Right ventricle myocardium superior (tissue), 1 donor: Measurements from ENCODE around the gene KRTAP5-4. TPM values are rescaled to one million over a fixed set of nuclear protein-coding genes. Genes with fewer than 3 reads are reported as not detected.
"Not testable (repeated sequence)": the region's sequence is repeated elsewhere in the genome, so short reads cannot be mapped to it uniquely, and the experiment has no call there.

ENCODE experiments used
- ATAC-seq: fragments of 200-7000 bp; cut with Tn5 transposase; one replicate; pipeline ENCODE4 v1.9.1; 2020; ENCODE audit warnings: mild to moderate bottlenecking; ENCODE audit not compliant: poor library complexity
- DNase-seq: peaks from one replicate; pipeline ENCODE4 v3.0.0-alpha.2; 2020
- intact Hi-C: fragments of 100-400 bp; cut with DNase I; formaldehyde crosslinking; loops from one replicate; pipeline ENCODE4 v1.11.2; 2022
- total RNA-seq: library from RNA; stranded (reverse); fragmentation: NEBNext Ultra II Directional; extraction: Animal tissue kit (Norgen Biotek cat#: 25700); gene quantifications from one replicate; pipeline ENCODE4 v1.2.1, GENCODE V29; 2021
- donor health status: DM: no; HTN: yes; CAD: no; lungs with severe emphysema.

KRTAP5-4 gene
- total RNA-seq, 1 donor from 2014 or later, result not detected

GRCh38 chr11:1589996-1590395 is 31.9 kb downstream of the KRTAP5-4 start:
- no peak for DNase-seq
- intact Hi-C loops, result no loop called here
- no peak for ATAC-seq

- ATAC-seq, result peak; percentile 65
- intact Hi-C loops, result not testable (repeated sequence)
These were observed 32.6 kb downstream of the KRTAP5-4 start for GRCh38 chr11:1589191-1589963.

GRCh38 chr11:1586699-1587098 is 35.2 kb downstream of the KRTAP5-4 start:
- DNase-seq, result no peak
- no peak for ATAC-seq
- intact Hi-C loops, result no loop called here

More at GRCh38 chr11:1589191-1589963, 32.6 kb downstream of the KRTAP5-4 start:
- not testable (repeated sequence) for DNase-seq

GRCh38 chr11:1584661-1585370 is 37.1 kb downstream of the KRTAP5-4 start, which contains the start of gene KRTAP5-1:
KRTAP5-1 (minus strand) TSS chr11:1585283; CDS start chr11:1585249, 34 bp downstream.
- intact Hi-C loops, DNase-seq, ATAC-seq: not testable (repeated sequence)

GRCh38 chr11:1582909-1583308 is 39.0 kb downstream of the KRTAP5-4 start:
- intact Hi-C loops, DNase-seq, ATAC-seq: not testable (repeated sequence)

GRCh38 chr11:1581976-1582375 is 40.0 kb downstream of the KRTAP5-4 start:
- intact Hi-C loops, result no loop called here
- DNase-seq (no peak), ATAC-seq (no peak)

- DNase-seq (no peak), ATAC-seq (no peak)
- intact Hi-C loops, result loop anchor here (10.0 kb wide), 2 partner anchors 272 to 372 kb away; partner anchors contain the start of gene TOLLIP
These were observed 45.1 kb downstream of the KRTAP5-4 start for GRCh38 chr11:1576825-1577224.

GRCh38 chr11:1575756-1576155 is 46.2 kb downstream of the KRTAP5-4 start:
- intact Hi-C loops, result loop anchor here (2.0 to 10.0 kb wide), 3 partner anchors 29 to 371 kb away; partner anchors contain the start of gene TOLLIP
- ATAC-seq, DNase-seq: not testable (repeated sequence)

GRCh38 chr11:1574933-1575242 is 47.0 kb downstream of the KRTAP5-4 start:
- intact Hi-C loops, result loop anchor here (2.0 to 10.0 kb wide), 3 partner anchors 28 to 370 kb away; partner anchors contain the start of gene TOLLIP
- ATAC-seq (no peak), DNase-seq (no peak)

GRCh38 chr11:1574238-1574932 is 47.6 kb downstream of the KRTAP5-4 start:
- ATAC-seq, result peak; percentile 74
- peak; percentile 74 for DNase-seq
- intact Hi-C loops, result loop anchor here (2.0 to 10.0 kb wide), 3 partner anchors 28 to 370 kb away; partner anchors contain the start of gene TOLLIP

- DNase-seq (no peak), ATAC-seq (peak; percentile 14)
- intact Hi-C loops, result loop anchor here (2.0 to 10.0 kb wide), 3 partner anchors 27 to 369 kb away; partner anchors contain the start of gene TOLLIP
These were observed 48.1 kb downstream of the KRTAP5-4 start for GRCh38 chr11:1573903-1574237.

- intact Hi-C loops, result loop anchor here (10.0 kb wide), 2 partner anchors 268 to 368 kb away; partner anchors contain the start of gene TOLLIP
- no peak for DNase-seq
- no peak for ATAC-seq
These were observed 48.6 kb downstream of the KRTAP5-4 start for GRCh38 chr11:1573077-1573902.

GRCh38 chr11:1572197-1573076 is 49.5 kb downstream of the KRTAP5-4 start, which contains the start of gene DUSP8:
DUSP8 (minus strand) TSS chr11:1572271; CDS start chr11:1565826, 6,445 bp downstream.
- ATAC-seq (peak; percentile 81), DNase-seq (peak; percentile 95)
- intact Hi-C loops, result loop anchor here (10.0 kb wide), 2 partner anchors 268 to 368 kb away; partner anchors contain the start of gene TOLLIP

- intact Hi-C loops, result loop anchor here (10.0 kb wide), 2 partner anchors 267 to 367 kb away; partner anchors contain the start of gene TOLLIP
- ATAC-seq (no peak), DNase-seq (no peak)
These were observed 50.2 kb downstream of the KRTAP5-4 start for GRCh38 chr11:1571760-1572196.
